ENCODE data around the gene ABCA6. TPM values are rescaled to one million over a fixed set of nuclear protein-coding genes. Genes with fewer than 3 reads are reported as not detected.

The ABCA6 gene
- total and polyA plus RNA-seq, 9 of the 15 experiments (the other 6 are each of a cell fraction or from before 2014, with no cell fraction given), result 0.06 to 0.73 (median 0.15) TPM

DNA sequence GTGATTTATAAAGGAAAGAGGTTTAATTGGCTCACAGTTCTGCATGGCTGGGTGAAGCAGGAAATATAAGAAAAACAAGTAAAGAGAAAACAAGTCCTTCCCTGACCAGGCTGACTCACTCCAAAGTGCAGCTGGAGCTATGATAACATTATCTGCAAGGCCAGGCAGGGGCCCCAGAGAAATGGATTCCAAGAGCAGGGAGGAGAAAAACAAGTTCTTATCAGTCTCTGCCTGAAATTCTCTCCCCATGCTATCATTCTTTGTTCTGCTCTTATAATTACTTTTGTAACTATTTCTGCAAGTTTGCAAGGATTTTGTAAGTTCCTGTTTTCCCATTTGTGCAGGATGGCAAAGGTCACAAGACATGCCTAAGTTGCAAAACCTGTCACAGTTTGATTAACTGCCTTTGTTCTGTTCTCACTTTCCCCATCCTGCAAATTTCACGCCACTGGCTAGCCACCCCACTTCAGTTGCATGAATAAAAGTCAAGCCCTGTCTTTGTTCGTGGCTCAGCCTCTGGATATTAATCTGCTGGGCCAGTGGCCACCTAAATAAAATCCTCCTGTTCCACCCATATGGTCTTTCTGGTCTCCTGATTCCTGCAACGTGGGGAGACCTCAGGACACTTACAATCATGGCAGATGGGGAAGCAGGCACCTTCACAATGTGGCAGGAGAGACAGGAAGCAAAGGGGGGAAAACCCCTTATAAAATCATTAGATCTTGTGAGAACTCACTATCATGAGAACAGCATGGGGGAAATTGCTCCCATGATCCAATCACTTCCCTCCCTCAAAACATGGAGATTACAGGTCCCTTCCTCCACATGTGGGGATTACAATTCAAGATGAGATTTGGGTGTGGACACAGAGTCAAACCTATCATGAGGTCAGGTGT lies 94.1 kb downstream of the ABCA6 start (continued):
- TF ChIP-seq, protein P1, sequence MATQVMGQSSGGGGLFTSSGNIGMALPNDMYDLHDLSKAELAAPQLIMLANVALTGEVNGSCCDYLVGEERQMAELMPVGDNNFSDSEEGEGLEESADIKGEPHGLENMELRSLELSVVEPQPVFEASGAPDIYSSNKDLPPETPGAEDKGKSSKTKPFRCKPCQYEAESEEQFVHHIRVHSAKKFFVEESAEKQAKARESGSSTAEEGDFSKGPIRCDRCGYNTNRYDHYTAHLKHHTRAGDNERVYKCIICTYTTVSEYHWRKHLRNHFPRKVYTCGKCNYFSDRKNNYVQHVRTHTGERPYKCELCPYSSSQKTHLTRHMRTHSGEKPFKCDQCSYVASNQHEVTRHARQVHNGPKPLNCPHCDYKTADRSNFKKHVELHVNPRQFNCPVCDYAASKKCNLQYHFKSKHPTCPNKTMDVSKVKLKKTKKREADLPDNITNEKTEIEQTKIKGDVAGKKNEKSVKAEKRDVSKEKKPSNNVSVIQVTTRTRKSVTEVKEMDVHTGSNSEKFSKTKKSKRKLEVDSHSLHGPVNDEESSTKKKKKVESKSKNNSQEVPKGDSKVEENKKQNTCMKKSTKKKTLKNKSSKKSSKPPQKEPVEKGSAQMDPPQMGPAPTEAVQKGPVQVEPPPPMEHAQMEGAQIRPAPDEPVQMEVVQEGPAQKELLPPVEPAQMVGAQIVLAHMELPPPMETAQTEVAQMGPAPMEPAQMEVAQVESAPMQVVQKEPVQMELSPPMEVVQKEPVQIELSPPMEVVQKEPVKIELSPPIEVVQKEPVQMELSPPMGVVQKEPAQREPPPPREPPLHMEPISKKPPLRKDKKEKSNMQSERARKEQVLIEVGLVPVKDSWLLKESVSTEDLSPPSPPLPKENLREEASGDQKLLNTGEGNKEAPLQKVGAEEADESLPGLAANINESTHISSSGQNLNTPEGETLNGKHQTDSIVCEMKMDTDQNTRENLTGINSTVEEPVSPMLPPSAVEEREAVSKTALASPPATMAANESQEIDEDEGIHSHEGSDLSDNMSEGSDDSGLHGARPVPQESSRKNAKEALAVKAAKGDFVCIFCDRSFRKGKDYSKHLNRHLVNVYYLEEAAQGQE (IDR thresholded peaks at IDR 0.05; ENCODE audit: borderline replicate concordance), result peak; percentile 78
- TF ChIP-seq, protein P1 (CRISPR knock-in tag; IDR thresholded peaks at IDR 0.05; ENCODE audit: low read depth), result no peak
- TF ChIP-seq ZNF175 (CRISPR knock-in tag; IDR thresholded peaks at IDR 0.05; ENCODE audit: low read depth), result peak; percentile 90
- peak; percentile 74 for TF ChIP-seq GTF2E2 (tag; IDR thresholded peaks at IDR 0.05)
- TF ChIP-seq, protein P2, sequence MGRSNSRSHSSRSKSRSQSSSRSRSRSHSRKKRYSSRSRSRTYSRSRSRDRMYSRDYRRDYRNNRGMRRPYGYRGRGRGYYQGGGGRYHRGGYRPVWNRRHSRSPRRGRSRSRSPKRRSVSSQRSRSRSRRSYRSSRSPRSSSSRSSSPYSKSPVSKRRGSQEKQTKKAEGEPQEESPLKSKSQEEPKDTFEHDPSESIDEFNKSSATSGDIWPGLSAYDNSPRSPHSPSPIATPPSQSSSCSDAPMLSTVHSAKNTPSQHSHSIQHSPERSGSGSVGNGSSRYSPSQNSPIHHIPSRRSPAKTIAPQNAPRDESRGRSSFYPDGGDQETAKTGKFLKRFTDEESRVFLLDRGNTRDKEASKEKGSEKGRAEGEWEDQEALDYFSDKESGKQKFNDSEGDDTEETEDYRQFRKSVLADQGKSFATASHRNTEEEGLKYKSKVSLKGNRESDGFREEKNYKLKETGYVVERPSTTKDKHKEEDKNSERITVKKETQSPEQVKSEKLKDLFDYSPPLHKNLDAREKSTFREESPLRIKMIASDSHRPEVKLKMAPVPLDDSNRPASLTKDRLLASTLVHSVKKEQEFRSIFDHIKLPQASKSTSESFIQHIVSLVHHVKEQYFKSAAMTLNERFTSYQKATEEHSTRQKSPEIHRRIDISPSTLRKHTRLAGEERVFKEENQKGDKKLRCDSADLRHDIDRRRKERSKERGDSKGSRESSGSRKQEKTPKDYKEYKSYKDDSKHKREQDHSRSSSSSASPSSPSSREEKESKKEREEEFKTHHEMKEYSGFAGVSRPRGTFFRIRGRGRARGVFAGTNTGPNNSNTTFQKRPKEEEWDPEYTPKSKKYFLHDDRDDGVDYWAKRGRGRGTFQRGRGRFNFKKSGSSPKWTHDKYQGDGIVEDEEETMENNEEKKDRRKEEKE (IDR thresholded peaks at IDR 0.05; ENCODE audit: borderline replicate concordance in 1 of 2, control insufficient read depth in 1 of 2, low read depth in 2 of 2, low read length in 1 of 2), result 0 out of 4 replicates have a peak, but pooled peaks of 1 of the 2 experiments have one; percentile 75
- peak; percentile 76 for TF ChIP-seq SMAD1 (IDR thresholded peaks at IDR 0.05; ENCODE audit: low read depth, low read length, partially characterized antibody)
- peak; percentile 36 to 37; a peak in 3 of 4 replicates for TF ChIP-seq NRF1 (conservative IDR thresholded peaks at IDR 0.05 in 1 of 2, IDR thresholded peaks at IDR 0.05 in 1 of 2)
- TF ChIP-seq, protein P3, sequence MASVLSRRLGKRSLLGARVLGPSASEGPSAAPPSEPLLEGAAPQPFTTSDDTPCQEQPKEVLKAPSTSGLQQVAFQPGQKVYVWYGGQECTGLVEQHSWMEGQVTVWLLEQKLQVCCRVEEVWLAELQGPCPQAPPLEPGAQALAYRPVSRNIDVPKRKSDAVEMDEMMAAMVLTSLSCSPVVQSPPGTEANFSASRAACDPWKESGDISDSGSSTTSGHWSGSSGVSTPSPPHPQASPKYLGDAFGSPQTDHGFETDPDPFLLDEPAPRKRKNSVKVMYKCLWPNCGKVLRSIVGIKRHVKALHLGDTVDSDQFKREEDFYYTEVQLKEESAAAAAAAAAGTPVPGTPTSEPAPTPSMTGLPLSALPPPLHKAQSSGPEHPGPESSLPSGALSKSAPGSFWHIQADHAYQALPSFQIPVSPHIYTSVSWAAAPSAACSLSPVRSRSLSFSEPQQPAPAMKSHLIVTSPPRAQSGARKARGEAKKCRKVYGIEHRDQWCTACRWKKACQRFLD (CRISPR knock-in tag; IDR thresholded peaks at IDR 0.05), result peak; percentile 83; the same call in 1 of the 2 replicates
- peak; percentile 98 to 99 for TF ChIP-seq TRIM24 (IDR thresholded peaks at IDR 0.05)
- TF ChIP-seq ZNF146 (CRISPR knock-in tag; IDR thresholded peaks at IDR 0.05; ENCODE audit: unreplicated experiment), result no peak
- TF ChIP-seq ZNF239 (CRISPR knock-in tag; IDR thresholded peaks at IDR 0.05), result peak; percentile 46
- TF ChIP-seq, protein P4, sequence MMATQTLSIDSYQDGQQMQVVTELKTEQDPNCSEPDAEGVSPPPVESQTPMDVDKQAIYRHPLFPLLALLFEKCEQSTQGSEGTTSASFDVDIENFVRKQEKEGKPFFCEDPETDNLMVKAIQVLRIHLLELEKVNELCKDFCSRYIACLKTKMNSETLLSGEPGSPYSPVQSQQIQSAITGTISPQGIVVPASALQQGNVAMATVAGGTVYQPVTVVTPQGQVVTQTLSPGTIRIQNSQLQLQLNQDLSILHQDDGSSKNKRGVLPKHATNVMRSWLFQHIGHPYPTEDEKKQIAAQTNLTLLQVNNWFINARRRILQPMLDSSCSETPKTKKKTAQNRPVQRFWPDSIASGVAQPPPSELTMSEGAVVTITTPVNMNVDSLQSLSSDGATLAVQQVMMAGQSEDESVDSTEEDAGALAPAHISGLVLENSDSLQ (IDR thresholded peaks at IDR 0.05), result peak; percentile 96

All from K562 (cell line).